GM12878 (cell line): Measurements from ENCODE around the gene COL13A1. TPM values are rescaled to one million over a fixed set of nuclear protein-coding genes. Genes with fewer than 3 reads are reported as not detected.

Source experiments
- BMI1 ChIP-seq: fragments of 450-650 bp; IDR thresholded peaks from 2 replicates; pipeline ENCODE4 v1.6.1; 2016; ENCODE audit warnings: mild to moderate bottlenecking, moderate library complexity, borderline replicate concordance
- GABPA ChIP-seq: IDR thresholded peaks from 2 replicates; pipeline ENCODE4 v1.6.1; 2014; ENCODE audit warnings: antibody characterized with exemption, low read depth, mild to moderate bottlenecking, inconsistent platforms
- HDGF ChIP-seq: fragments of 450-650 bp; IDR thresholded peaks from 2 replicates; pipeline ENCODE4 v1.6.1; 2016; ENCODE audit warnings: antibody characterized with exemption
- IKZF2 ChIP-seq, 2 experiments: fragments of 450-650 bp; IDR thresholded peaks; 2 replicates each; pipeline ENCODE4 v1.6.1; 2017; ENCODE audit warnings: mild to moderate bottlenecking in 2 of 2, moderate library complexity in 2 of 2
- JUNB ChIP-seq: IDR thresholded peaks from 2 replicates; pipeline ENCODE4 v1.6.1; 2016; ENCODE audit warnings: antibody characterized with exemption, mild to moderate bottlenecking
- MYC ChIP-seq: IDR thresholded peaks from 2 replicates; pipeline ENCODE4 v1.6.1; 2011; ENCODE audit warnings: mild to moderate bottlenecking, low read length, moderate library complexity, inconsistent platforms; ENCODE audit not compliant: insufficient read depth, insufficient replicate concordance, insufficient read length, severe bottlenecking
- NR2C1 ChIP-seq: fragments of 450-650 bp; IDR thresholded peaks from 2 replicates; pipeline ENCODE4 v1.6.1; 2017; ENCODE audit warnings: antibody characterized with exemption, mild to moderate bottlenecking, moderate library complexity
- RB1 ChIP-seq: fragments of 450-650 bp; formaldehyde crosslinking; IDR thresholded peaks from 2 replicates; pipeline ENCODE4 v1.6.1; 2017; ENCODE audit warnings: mild to moderate bottlenecking, borderline replicate concordance
- RELA ChIP-seq: fragments of 450-650 bp; IDR thresholded peaks from 2 replicates; pipeline ENCODE4 v1.8.0; 2014; ENCODE audit warnings: borderline replicate concordance; ENCODE audit not compliant: partially characterized antibody
- SIX5 ChIP-seq: IDR thresholded peaks from 2 replicates; pipeline ENCODE4 v1.6.1; 2011; ENCODE audit warnings: mild to moderate bottlenecking, low read depth, low read length, moderate library complexity; ENCODE audit not compliant: severe bottlenecking
- SMARCA5 ChIP-seq: fragments of 450-650 bp; IDR thresholded peaks from 2 replicates; pipeline ENCODE4 v1.6.1; 2017; ENCODE audit warnings: mild to moderate bottlenecking
- SMC3 ChIP-seq: IDR thresholded peaks from 2 replicates; pipeline ENCODE4 v1.6.1; 2011; ENCODE audit warnings: low read length, improper control_type of control experiment, borderline replicate concordance
- TCF7 ChIP-seq: IDR thresholded peaks from 2 replicates; pipeline ENCODE4 v1.6.1; 2014; ENCODE audit warnings: antibody characterized with exemption, borderline replicate concordance
- WRNIP1 ChIP-seq: IDR thresholded peaks from 2 replicates; pipeline ENCODE4 v1.6.1; 2011; ENCODE audit warnings: low read depth, low read length, improper control_type of control experiment, borderline replicate concordance
- ZSCAN29 ChIP-seq: fragments of 450-650 bp; IDR thresholded peaks from 2 replicates; pipeline ENCODE4 v1.6.1; 2017; ENCODE audit warnings: mild to moderate bottlenecking, moderate library complexity
- polyA plus RNA-seq, 11 experiments: library from polyadenylated mRNA; depleted of rRNA in 4 of 11; unstranded in 6 of 11; stranded (reverse) in 5 of 11; fragments of >200 nt; fragmentation: Nextera tagmentation in 4 of 11; fragmentation: Illumina TruSeq in 1 of 11; extraction: Ambion mirVana in 4 of 11; extraction: Trizol in 1 of 11; gene quantifications; 1 replicate in 1 of 11; 2 replicates in 10 of 11; pipeline versions ENCODE4 v1.2.1 to v1.2.3, GENCODE V29; 2011 to 2016; ENCODE audit warnings: inconsistent platforms in 2 of 11, missing spikeins in 2 of 11, low read depth in 1 of 11
- total RNA-seq, 4 experiments: library from RNA; depleted of rRNA in 3 of 4; stranded (reverse); fragments of >200 nt in 3 of 4; fragmentation: Illumina TruSeq in 1 of 4; extraction: Trizol in 1 of 4; gene quantifications; 2 replicates each; pipeline versions ENCODE4 v1.2.1 to v1.2.3, GENCODE V29; 2013 to 2021
- TF ChIP-seq, protein P1 (sequence below): IDR thresholded peaks from 2 replicates; pipeline ENCODE4 v1.6.1; 2011; ENCODE audit warnings: mild to moderate bottlenecking, low read depth, low read length, moderate library complexity; ENCODE audit not compliant: insufficient replicate concordance
- TF ChIP-seq, protein P2 (sequence below): fragments of 450-650 bp; IDR thresholded peaks from 2 replicates; pipeline ENCODE4 v1.6.1; 2017; ENCODE audit warnings: low read depth, mild to moderate bottlenecking, moderate library complexity
- TF ChIP-seq, protein P3 (sequence below): IDR thresholded peaks from 2 replicates; pipeline ENCODE4 v1.6.1; 2012; ENCODE audit warnings: mild to moderate bottlenecking, low read depth, low read length
- TF ChIP-seq, protein P4 (sequence below): IDR thresholded peaks from 2 replicates; pipeline ENCODE4 v1.6.1; 2012; ENCODE audit warnings: low read depth, low read length, improper control_type of control experiment
- TF ChIP-seq, protein P5 (sequence below), 3 experiments: IDR thresholded peaks in 2 of 3; conservative IDR thresholded peaks in 1 of 3; 2 replicates each; pipeline ENCODE4 v1.5.1; 2011; ENCODE audit warnings: low read depth in 3 of 3, low read length in 3 of 3, mild to moderate bottlenecking in 3 of 3, control low read depth in 2 of 3, moderate library complexity in 2 of 3, inconsistent platforms in 1 of 3, mixed read lengths in 1 of 3; ENCODE audit not compliant: control insufficient read depth in 2 of 3, insufficient read depth in 1 of 3; ENCODE audit errors: extremely low read depth in 1 of 3

Gene COL13A1
- total and polyA plus RNA-seq, 10 of the 15 experiments (the other 5 are each of a cell fraction or from before 2014, with no cell fraction given), result 0.03 to 0.15 (median 0.05) TPM; not detected in 7

DNA sequence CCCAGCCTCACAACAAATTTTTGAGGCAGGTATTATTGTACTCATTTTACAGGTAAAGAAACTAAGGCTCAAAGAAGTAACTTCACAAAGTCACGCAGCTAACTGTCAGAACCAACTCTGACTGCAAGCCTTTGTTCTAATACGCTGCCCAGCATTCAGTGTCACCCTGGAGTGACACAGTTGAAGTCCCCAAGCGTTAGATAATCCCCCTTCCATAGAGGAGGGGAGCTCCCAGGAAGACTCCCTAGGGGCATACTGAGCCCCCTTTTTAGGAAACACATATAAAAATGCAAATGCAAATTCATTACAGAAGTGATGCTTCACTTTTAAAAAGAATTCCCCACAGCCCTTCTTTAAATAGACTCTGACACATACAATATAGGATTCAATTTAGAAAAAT is 150.0 kb downstream of the COL13A1 start (continued):
- TF ChIP-seq, protein P1, sequence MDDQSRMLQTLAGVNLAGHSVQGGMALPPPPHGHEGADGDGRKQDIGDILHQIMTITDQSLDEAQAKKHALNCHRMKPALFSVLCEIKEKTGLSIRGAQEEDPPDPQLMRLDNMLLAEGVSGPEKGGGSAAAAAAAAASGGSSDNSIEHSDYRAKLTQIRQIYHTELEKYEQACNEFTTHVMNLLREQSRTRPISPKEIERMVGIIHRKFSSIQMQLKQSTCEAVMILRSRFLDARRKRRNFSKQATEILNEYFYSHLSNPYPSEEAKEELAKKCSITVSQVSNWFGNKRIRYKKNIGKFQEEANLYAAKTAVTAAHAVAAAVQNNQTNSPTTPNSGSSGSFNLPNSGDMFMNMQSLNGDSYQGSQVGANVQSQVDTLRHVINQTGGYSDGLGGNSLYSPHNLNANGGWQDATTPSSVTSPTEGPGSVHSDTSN, result no peak
- TF ChIP-seq, protein P2, sequence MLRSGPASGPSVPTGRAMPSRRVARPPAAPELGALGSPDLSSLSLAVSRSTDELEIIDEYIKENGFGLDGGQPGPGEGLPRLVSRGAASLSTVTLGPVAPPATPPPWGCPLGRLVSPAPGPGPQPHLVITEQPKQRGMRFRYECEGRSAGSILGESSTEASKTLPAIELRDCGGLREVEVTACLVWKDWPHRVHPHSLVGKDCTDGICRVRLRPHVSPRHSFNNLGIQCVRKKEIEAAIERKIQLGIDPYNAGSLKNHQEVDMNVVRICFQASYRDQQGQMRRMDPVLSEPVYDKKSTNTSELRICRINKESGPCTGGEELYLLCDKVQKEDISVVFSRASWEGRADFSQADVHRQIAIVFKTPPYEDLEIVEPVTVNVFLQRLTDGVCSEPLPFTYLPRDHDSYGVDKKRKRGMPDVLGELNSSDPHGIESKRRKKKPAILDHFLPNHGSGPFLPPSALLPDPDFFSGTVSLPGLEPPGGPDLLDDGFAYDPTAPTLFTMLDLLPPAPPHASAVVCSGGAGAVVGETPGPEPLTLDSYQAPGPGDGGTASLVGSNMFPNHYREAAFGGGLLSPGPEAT, result peak; percentile 45; the same call in 1 of the 2 replicates
- TF ChIP-seq JUNB (0 out of 2 replicates have a peak, but pooled peaks have one; percentile 15), WRNIP1 (no peak), HDGF (no peak), BMI1 (no peak), GABPA (no peak), MYC (no peak), SMARCA5 (no peak), RELA (no peak), NR2C1 (no peak), IKZF2 (IDR thresholded peaks at IDR 0.05) (0 out of 4 replicates have a peak, but pooled peaks of 1 of the 2 experiments have one; percentile 46), TCF7 (no peak), SMC3 (no peak), RB1 (no peak), SIX5 (no peak), ZSCAN29 (no peak)
- TF ChIP-seq, protein P3, sequence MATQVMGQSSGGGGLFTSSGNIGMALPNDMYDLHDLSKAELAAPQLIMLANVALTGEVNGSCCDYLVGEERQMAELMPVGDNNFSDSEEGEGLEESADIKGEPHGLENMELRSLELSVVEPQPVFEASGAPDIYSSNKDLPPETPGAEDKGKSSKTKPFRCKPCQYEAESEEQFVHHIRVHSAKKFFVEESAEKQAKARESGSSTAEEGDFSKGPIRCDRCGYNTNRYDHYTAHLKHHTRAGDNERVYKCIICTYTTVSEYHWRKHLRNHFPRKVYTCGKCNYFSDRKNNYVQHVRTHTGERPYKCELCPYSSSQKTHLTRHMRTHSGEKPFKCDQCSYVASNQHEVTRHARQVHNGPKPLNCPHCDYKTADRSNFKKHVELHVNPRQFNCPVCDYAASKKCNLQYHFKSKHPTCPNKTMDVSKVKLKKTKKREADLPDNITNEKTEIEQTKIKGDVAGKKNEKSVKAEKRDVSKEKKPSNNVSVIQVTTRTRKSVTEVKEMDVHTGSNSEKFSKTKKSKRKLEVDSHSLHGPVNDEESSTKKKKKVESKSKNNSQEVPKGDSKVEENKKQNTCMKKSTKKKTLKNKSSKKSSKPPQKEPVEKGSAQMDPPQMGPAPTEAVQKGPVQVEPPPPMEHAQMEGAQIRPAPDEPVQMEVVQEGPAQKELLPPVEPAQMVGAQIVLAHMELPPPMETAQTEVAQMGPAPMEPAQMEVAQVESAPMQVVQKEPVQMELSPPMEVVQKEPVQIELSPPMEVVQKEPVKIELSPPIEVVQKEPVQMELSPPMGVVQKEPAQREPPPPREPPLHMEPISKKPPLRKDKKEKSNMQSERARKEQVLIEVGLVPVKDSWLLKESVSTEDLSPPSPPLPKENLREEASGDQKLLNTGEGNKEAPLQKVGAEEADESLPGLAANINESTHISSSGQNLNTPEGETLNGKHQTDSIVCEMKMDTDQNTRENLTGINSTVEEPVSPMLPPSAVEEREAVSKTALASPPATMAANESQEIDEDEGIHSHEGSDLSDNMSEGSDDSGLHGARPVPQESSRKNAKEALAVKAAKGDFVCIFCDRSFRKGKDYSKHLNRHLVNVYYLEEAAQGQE, result no peak
- TF ChIP-seq, protein P4, sequence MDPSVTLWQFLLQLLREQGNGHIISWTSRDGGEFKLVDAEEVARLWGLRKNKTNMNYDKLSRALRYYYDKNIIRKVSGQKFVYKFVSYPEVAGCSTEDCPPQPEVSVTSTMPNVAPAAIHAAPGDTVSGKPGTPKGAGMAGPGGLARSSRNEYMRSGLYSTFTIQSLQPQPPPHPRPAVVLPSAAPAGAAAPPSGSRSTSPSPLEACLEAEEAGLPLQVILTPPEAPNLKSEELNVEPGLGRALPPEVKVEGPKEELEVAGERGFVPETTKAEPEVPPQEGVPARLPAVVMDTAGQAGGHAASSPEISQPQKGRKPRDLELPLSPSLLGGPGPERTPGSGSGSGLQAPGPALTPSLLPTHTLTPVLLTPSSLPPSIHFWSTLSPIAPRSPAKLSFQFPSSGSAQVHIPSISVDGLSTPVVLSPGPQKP, result no peak
- TF ChIP-seq, protein P5, sequence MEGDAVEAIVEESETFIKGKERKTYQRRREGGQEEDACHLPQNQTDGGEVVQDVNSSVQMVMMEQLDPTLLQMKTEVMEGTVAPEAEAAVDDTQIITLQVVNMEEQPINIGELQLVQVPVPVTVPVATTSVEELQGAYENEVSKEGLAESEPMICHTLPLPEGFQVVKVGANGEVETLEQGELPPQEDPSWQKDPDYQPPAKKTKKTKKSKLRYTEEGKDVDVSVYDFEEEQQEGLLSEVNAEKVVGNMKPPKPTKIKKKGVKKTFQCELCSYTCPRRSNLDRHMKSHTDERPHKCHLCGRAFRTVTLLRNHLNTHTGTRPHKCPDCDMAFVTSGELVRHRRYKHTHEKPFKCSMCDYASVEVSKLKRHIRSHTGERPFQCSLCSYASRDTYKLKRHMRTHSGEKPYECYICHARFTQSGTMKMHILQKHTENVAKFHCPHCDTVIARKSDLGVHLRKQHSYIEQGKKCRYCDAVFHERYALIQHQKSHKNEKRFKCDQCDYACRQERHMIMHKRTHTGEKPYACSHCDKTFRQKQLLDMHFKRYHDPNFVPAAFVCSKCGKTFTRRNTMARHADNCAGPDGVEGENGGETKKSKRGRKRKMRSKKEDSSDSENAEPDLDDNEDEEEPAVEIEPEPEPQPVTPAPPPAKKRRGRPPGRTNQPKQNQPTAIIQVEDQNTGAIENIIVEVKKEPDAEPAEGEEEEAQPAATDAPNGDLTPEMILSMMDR (IDR thresholded peaks at IDR 0.05 in 2 of 3, conservative IDR thresholded peaks at IDR 0.05 in 1 of 3; ENCODE audit: control insufficient read depth in 2 of 3, extremely low read depth in 1 of 3, insufficient read depth in 1 of 3, low read depth in 3 of 3, low read length in 3 of 3), result no peak
